Mesenchymal stem cell (in vitro differentiated cells and primary cell): ENCODE measurements around the gene MRPL24.

Source experiments
- DNase-seq: peaks from one replicate; pipeline ENCODE4 v3.0.0-alpha.2; 2013
- H2AFZ ChIP-seq: one replicate; pipeline ENCODE4 v1.6.1; 2013; ENCODE audit warnings: low read depth, mild to moderate bottlenecking, control low read depth, inconsistent platforms, low read length, moderate library complexity
- H2AK5ac ChIP-seq: 2 replicates; pipeline ENCODE4 v1.6.1; 2013; ENCODE audit warnings: low read length, moderate library complexity, mild to moderate bottlenecking, inconsistent platforms; ENCODE audit not compliant: severe bottlenecking
- H2BK120ac ChIP-seq: one replicate; pipeline ENCODE4 v1.6.1; 2013; ENCODE audit warnings: low read depth, mild to moderate bottlenecking, inconsistent platforms, low read length, moderate library complexity
- H2BK12ac ChIP-seq, 2 experiments: one replicate each; pipeline ENCODE4 v1.6.1; 2013; ENCODE audit warnings: inconsistent platforms in 2 of 2, low read length in 2 of 2, mild to moderate bottlenecking in 2 of 2, moderate library complexity in 2 of 2, control low read depth in 1 of 2
- H2BK15ac ChIP-seq: one replicate; pipeline ENCODE4 v1.6.1; 2013; ENCODE audit warnings: mild to moderate bottlenecking, low read depth, inconsistent platforms; ENCODE audit not compliant: poor library complexity, severe bottlenecking
- H2BK5ac ChIP-seq: 2 replicates; pipeline ENCODE4 v1.6.1; 2013; ENCODE audit warnings: low read depth, mild to moderate bottlenecking, low read length, control low read depth, inconsistent platforms; ENCODE audit not compliant: poor library complexity, severe bottlenecking
- H3K14ac ChIP-seq, 2 experiments: one replicate each; pipeline ENCODE4 v1.6.1; 2013; ENCODE audit warnings: inconsistent platforms in 2 of 2, low read length in 2 of 2, control low read depth in 1 of 2, mild to moderate bottlenecking in 1 of 2, moderate library complexity in 1 of 2
- H3K18ac ChIP-seq, 2 experiments: one replicate each; pipeline ENCODE4 v1.6.1; 2013; ENCODE audit warnings: inconsistent platforms in 2 of 2, low read length in 2 of 2, control low read depth in 1 of 2, low read depth in 1 of 2, mild to moderate bottlenecking in 1 of 2
- H3K23ac ChIP-seq, 2 experiments: one replicate each; pipeline ENCODE4 v1.6.1; 2013; ENCODE audit warnings: inconsistent platforms in 2 of 2, low read length in 2 of 2, mild to moderate bottlenecking in 2 of 2, moderate library complexity in 2 of 2, control low read depth in 1 of 2
- H3K27ac ChIP-seq: 2 replicates; pipeline ENCODE4 v1.5.1; 2013; ENCODE audit warnings: mild to moderate bottlenecking, moderate library complexity, low read length, control low read depth, inconsistent platforms; ENCODE audit not compliant: poor library complexity, severe bottlenecking
- H3K27me3 ChIP-seq, 2 experiments: 2 replicates each; pipeline versions ENCODE4 v1.6.1 to v1.7.0; 2013; ENCODE audit warnings: low read length in 2 of 2, mild to moderate bottlenecking in 2 of 2, moderate library complexity in 2 of 2, control low read depth in 1 of 2, inconsistent platforms in 1 of 2; ENCODE audit not compliant: control insufficient read depth in 1 of 2, insufficient read depth in 1 of 2
- H3K36me3 ChIP-seq, 2 experiments: 2 replicates each; pipeline versions ENCODE4 v1.6.1 to v1.7.0; 2013; ENCODE audit warnings: low read length in 2 of 2, control low read depth in 1 of 2, inconsistent platforms in 1 of 2, low read depth in 1 of 2, mild to moderate bottlenecking in 1 of 2; ENCODE audit not compliant: insufficient read depth in 2 of 2, control insufficient read depth in 1 of 2
- H3K4ac ChIP-seq, 2 experiments: one replicate each; pipeline ENCODE4 v1.6.1; 2013; ENCODE audit warnings: inconsistent platforms in 2 of 2, low read length in 2 of 2, mild to moderate bottlenecking in 2 of 2, moderate library complexity in 2 of 2, control low read depth in 1 of 2, low read depth in 1 of 2
- H3K4me1 ChIP-seq: 2 replicates; pipeline ENCODE4 v1.6.1; 2013; ENCODE audit warnings: low read depth, low read length, control low read depth; ENCODE audit not compliant: control insufficient read depth, insufficient read depth
- H3K4me2 ChIP-seq: 2 replicates; pipeline ENCODE4 v1.6.1; 2013; ENCODE audit warnings: low read length, mild to moderate bottlenecking, inconsistent platforms; ENCODE audit not compliant: poor library complexity, severe bottlenecking
- H3K4me3 ChIP-seq, 2 experiments: 2 replicates each; pipeline versions ENCODE4 v1.5.1 to v1.7.0; 2013; ENCODE audit warnings: low read length in 2 of 2, mild to moderate bottlenecking in 2 of 2, control low read depth in 1 of 2, low read depth in 1 of 2; ENCODE audit not compliant: insufficient read depth in 1 of 2
- H3K79me1 ChIP-seq: replicated peaks from 2 replicates; pipeline ENCODE4 v1.6.1; 2013; ENCODE audit warnings: mild to moderate bottlenecking, control low read depth, low read length, inconsistent platforms; ENCODE audit not compliant: poor library complexity, severe bottlenecking
- H3K9ac ChIP-seq: 2 replicates; pipeline ENCODE4 v1.7.0; 2013; ENCODE audit warnings: mild to moderate bottlenecking, low read length, moderate library complexity
- H3K9me3 ChIP-seq: 2 replicates; pipeline ENCODE4 v1.7.0; 2013; ENCODE audit warnings: mild to moderate bottlenecking, low read length; ENCODE audit not compliant: control insufficient read depth
- H4K8ac ChIP-seq: one replicate; pipeline ENCODE4 v1.6.1; 2013; ENCODE audit warnings: inconsistent platforms, mild to moderate bottlenecking, low read length, moderate library complexity
- H4K91ac ChIP-seq: one replicate; pipeline ENCODE4 v1.6.1; 2013; ENCODE audit warnings: mild to moderate bottlenecking, low read length, inconsistent platforms
- WGBS: methylation state at CpG from one replicate; pipeline ENCODE4 v1.1.7; 2013; ENCODE audit warnings: mixed read lengths; 5-methylcytosine and 5-hydroxymethylcytosine counted together

Gene MRPL24

DNA sequence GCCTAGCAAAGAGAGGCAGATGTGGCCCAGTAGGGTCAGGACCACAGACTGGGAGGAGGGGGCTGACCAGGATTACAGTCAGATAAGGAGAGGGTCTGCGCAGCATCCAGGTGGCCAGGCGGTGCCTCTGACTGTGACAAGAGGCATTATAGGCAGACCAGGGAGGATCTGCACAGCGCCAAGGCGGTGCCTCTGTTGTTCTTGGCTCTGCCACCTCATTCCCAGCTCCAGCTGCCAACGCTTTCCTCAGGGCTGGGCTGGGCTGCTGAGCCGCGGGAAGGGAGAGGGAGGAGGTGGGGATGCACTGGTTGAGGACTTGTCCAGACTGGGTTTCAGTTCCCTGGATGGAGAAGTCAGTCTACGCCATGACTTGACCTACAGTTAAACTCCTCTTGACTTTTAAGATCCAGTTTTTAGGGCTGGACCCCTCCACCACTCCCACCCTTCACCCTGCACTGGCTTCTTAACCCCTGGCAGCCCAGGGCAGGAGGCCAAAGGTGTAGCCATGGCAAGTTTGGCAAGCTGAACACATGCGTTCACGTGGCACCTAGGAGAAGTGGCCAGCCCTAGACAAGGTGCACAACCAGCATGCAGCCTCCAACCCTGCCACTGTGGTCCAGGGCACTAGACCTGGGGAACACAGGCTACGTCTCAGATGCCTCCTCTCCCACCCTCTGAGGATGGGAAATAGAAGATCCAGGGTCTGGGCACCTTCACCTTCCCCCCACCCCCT, 31.0 kb downstream of the MRPL24 start:
- peak overlapping the region; percentile 3 for H4K8ac ChIP-seq
- H2BK5ac ChIP-seq: no peak overlapping the region
- no peak for DNase-seq
- peak overlapping the region; percentile 15 for H2BK15ac ChIP-seq
- no peak overlapping the region for H3K23ac ChIP-seq
- H3K27me3 ChIP-seq: peaks cover 0 to 7% of the 10 kb centered on the region in 2 experiments
- peak overlapping the region; percentile 79 for H4K91ac ChIP-seq
- no peak overlapping the region for H3K4ac ChIP-seq
- peaks cover 47% of the 10 kb centered on the region for H3K4me1 ChIP-seq
- peak overlapping the region; percentile 25 to 61 for H2BK12ac ChIP-seq
- no peak overlapping the region for H3K27ac ChIP-seq
- no peaks in the 10 kb centered on the region for H3K9me3 ChIP-seq
- peak overlapping the region; percentile 11 for H2BK120ac ChIP-seq
- 67% methylated on average over 7 of the region's 11 CpGs for WGBS
- no peak overlapping the region for H2AFZ ChIP-seq
- H3K4me3 ChIP-seq: peak overlapping the region in 1 of 2 experiments; percentile 27
- no peak overlapping the region for H2AK5ac ChIP-seq
- no peak overlapping the region for H3K4me2 ChIP-seq
- no peaks in the 10 kb centered on the region for H3K79me1 ChIP-seq
- peak overlapping the region in 1 of 2 experiments; percentile 26 for H3K18ac ChIP-seq
- H3K36me3 ChIP-seq: peaks cover 0 to 2% of the 10 kb centered on the region in 2 experiments
- H3K14ac ChIP-seq: peak overlapping the region in 1 of 2 experiments; percentile 14
- H3K9ac ChIP-seq: peak overlapping the region; percentile 89

DNA sequence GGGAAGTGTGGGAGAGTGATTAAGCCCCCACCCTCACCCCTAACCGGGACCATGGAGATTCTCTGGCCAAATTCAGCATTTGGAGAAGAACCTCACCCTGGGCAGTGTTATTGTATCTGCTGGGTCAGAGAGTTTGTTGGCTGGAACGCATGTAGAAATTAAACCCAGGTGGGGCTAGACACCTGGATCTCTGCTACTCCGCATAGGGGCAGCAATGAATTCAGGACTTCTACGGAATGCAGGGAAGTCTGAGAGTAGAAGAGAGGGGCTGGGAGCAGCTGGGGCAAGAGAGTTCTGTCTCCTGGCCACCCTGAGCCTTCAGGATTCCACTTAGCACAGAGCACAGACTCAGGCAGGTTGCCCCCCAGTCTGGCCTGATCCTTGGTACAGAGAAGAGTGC, 31.9 kb downstream of the MRPL24 start:
- H4K8ac ChIP-seq: peak overlapping the region; percentile 32
- H3K4me3 ChIP-seq: peak overlapping the region in 1 of 2 experiments; percentile 67
- no peak overlapping the region for H3K23ac ChIP-seq
- no peaks in the 10 kb centered on the region for H3K36me3 ChIP-seq
- 61% methylated on average over 4 of the region's 4 CpGs for WGBS
- no peak overlapping the region for H3K4ac ChIP-seq
- no peaks in the 10 kb centered on the region for H3K9me3 ChIP-seq
- H3K27ac ChIP-seq: no peak overlapping the region
- peak overlapping the region; percentile 84 for H2BK15ac ChIP-seq
- peaks cover 55% of the 10 kb centered on the region for H3K4me1 ChIP-seq
- no peaks in the 10 kb centered on the region for H3K79me1 ChIP-seq
- no peak overlapping the region for H3K4me2 ChIP-seq
- no peak overlapping the region for H3K18ac ChIP-seq
- no peak overlapping the region for H2AK5ac ChIP-seq
- H3K14ac ChIP-seq: no peak overlapping the region
- H2BK5ac ChIP-seq: no peak overlapping the region
- peaks cover 0 to 16% of the 10 kb centered on the region in 2 experiments for H3K27me3 ChIP-seq
- peak overlapping the region; percentile 89 for H3K9ac ChIP-seq
- peak overlapping the region in 1 of 2 experiments; percentile 33 for H2BK12ac ChIP-seq
- H2BK120ac ChIP-seq: no peak overlapping the region
- H2AFZ ChIP-seq: no peak overlapping the region
- H4K91ac ChIP-seq: no peak overlapping the region
- DNase-seq: no peak

GRCh38 chr1:156708218-156708661, 32.6 kb downstream of the MRPL24 start:
- H3K9me3 ChIP-seq: no peaks in the 10 kb centered on the region
- H3K4me2 ChIP-seq: no peak overlapping the region
- no peak overlapping the region for H3K23ac ChIP-seq
- H3K4me1 ChIP-seq: peaks cover 61% of the 10 kb centered on the region
- H3K27ac ChIP-seq: no peak overlapping the region
- DNase-seq: no peak
- peaks cover 0 to 19% of the 10 kb centered on the region in 2 experiments for H3K27me3 ChIP-seq
- H3K79me1 ChIP-seq: no peaks in the 10 kb centered on the region
- WGBS: 21% methylated on average over 4 of the region's 4 CpGs
- peak overlapping the region; percentile 81 for H2BK120ac ChIP-seq
- peak overlapping the region in 1 of 2 experiments; percentile 97 for H3K4ac ChIP-seq
- H2BK15ac ChIP-seq: peak overlapping the region; percentile 36
- H4K8ac ChIP-seq: peak overlapping the region; percentile 78
- no peak overlapping the region for H2BK5ac ChIP-seq
- peak overlapping the region; percentile 10 to 67 for H3K4me3 ChIP-seq
- H3K36me3 ChIP-seq: no peaks in the 10 kb centered on the region
- peak overlapping the region in 1 of 2 experiments; percentile 24 for H3K14ac ChIP-seq
- H2AK5ac ChIP-seq: peak overlapping the region; percentile 63
- peak overlapping the region; percentile 81 for H4K91ac ChIP-seq
- peak overlapping the region in 1 of 2 experiments; percentile 61 for H3K18ac ChIP-seq
- peak overlapping the region in 1 of 2 experiments; percentile 89 for H2BK12ac ChIP-seq
- peak overlapping the region; percentile 89 for H3K9ac ChIP-seq
- H2AFZ ChIP-seq: no peak overlapping the region

DNA sequence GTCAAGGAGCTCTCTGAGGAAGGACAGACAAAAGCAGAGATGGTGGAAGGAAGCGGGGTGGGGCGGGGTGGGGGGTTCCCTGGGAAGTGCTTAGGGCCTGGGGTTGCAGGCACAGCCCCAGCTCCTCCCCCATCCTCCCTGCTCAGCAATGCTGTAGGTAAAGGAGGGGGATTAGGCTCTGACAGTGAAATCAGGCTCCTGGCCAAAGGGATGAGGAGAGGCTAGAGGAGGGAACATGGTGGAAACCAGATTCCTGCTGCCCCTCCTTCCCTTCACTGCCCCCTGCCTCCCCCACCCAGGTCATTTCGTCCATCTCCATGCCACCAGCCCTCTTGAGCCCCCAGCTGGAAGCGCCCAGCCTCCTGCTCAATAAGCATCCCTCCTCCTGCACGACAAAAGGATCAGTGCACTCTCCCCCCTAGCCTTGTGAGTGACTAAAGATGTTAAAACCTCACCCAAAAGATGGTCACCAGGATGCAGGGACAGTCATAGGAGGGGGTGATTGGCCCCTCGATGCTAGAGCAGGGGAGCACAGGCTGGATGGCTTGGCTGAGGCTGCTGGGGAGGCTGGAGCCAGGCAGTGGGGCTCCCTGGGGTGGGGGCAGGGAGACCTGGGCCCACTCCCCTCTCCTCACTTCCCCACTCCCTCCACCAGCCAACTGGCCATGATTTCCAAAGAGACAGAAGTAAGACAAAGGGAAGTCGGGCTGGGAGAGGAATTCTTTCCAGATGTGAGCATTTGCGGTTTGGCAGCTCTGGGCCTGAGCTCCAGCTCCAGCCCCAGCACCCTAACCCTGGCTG, 33.3 kb downstream of the MRPL24 start:
- no peaks in the 10 kb centered on the region for H3K9me3 ChIP-seq

More for the DNA sequence above, 33.3 kb downstream of the MRPL24 start:
- Histone ChIP-seq H3K27me3 (peaks cover 0 to 22% of the 10 kb centered on the region in 2 experiments), H3K18ac (peak overlapping the region; percentile 84 to 91), H3K36me3 (no peaks in the 10 kb centered on the region), H3K79me1 (no peaks in the 10 kb centered on the region), H2BK12ac (peak overlapping the region; percentile 89 to 96), H4K91ac (peak overlapping the region; percentile 92), H3K4me1 (peaks cover 64% of the 10 kb centered on the region), H2BK120ac (peak overlapping the region; percentile 81), H3K4ac (peak overlapping the region; percentile 76 to 97), H4K8ac (peak overlapping the region; percentile 78), H3K14ac (peak overlapping the region in 1 of 2 experiments; percentile 57), H2AFZ (no peak overlapping the region), H3K9ac (peak overlapping the region; percentile 89), H2BK5ac (no peak overlapping the region), H3K4me2 (no peak overlapping the region), H3K4me3 (peak overlapping the region in 1 of 2 experiments; percentile 67), H2AK5ac (peak overlapping the region; percentile 63), H3K23ac (peak overlapping the region in 1 of 2 experiments; percentile 53), H3K27ac (no peak overlapping the region), H2BK15ac (peak overlapping the region; percentile 36)
- DNase-seq: peak; percentile 57
- 25% methylated on average over 7 of the region's 8 CpGs for WGBS
